Measurements from ENCODE around the gene MAML3.

Gene MAML3

GRCh38 chr4:140153718-140154571 lies at the start of gene MAML3:
Gene MAML3 (minus strand): TSS chr4:140154184. CDS start chr4:140153327, 857 bp downstream.
- peak; percentile 58 for DNase-seq

GRCh38 chr4:140198942-140199341 lies 45.0 kb upstream of the MAML3 start:
- no peak for DNase-seq

GRCh38 chr4:140195806-140196205 lies 41.8 kb upstream of the MAML3 start:
- no peak for DNase-seq

GRCh38 chr4:140189805-140190204 lies 35.8 kb upstream of the MAML3 start:
- DNase-seq = no peak

- no peak for DNase-seq
Measured at GRCh38 chr4:140188975-140189374, 35.0 kb upstream of the MAML3 start.

GRCh38 chr4:140187316-140187695 lies 33.3 kb upstream of the MAML3 start:
- DNase-seq = no peak

- DNase-seq = no peak
Measured at GRCh38 chr4:140186651-140187315, 32.8 kb upstream of the MAML3 start.

GRCh38 chr4:140186082-140186438 lies 32.1 kb upstream of the MAML3 start:
- no peak for DNase-seq

- no peak for DNase-seq
Measured at GRCh38 chr4:140185412-140186081, 31.6 kb upstream of the MAML3 start.

GRCh38 chr4:140183270-140183669 lies 29.3 kb upstream of the MAML3 start:
- no peak for DNase-seq

- DNase-seq = no peak
Measured at GRCh38 chr4:140180577-140180976, 26.6 kb upstream of the MAML3 start.

GRCh38 chr4:140176735-140177134 lies 22.8 kb upstream of the MAML3 start:
- no peak for DNase-seq

GRCh38 chr4:140174543-140174942 lies 20.6 kb upstream of the MAML3 start:
- DNase-seq = no peak

- no peak for DNase-seq
Measured at GRCh38 chr4:140172960-140173359, 19.0 kb upstream of the MAML3 start.

GRCh38 chr4:140170299-140170698 lies 16.3 kb upstream of the MAML3 start:
- no peak for DNase-seq

- DNase-seq = no peak
Measured at GRCh38 chr4:140168936-140169335, 15.0 kb upstream of the MAML3 start.

- DNase-seq = no peak
Measured at GRCh38 chr4:140168474-140168873, 14.5 kb upstream of the MAML3 start.

- no peak for DNase-seq
Measured at GRCh38 chr4:140163029-140163810, 9.2 kb upstream of the MAML3 start.

- DNase-seq = no peak
Measured at GRCh38 chr4:140162596-140162995, 8.6 kb upstream of the MAML3 start.

- DNase-seq = peak; percentile 46
Measured at GRCh38 chr4:140158365-140159030, 4.5 kb upstream of the MAML3 start.

GRCh38 chr4:140157341-140157740 lies 3.4 kb upstream of the MAML3 start:
- no peak for DNase-seq

GRCh38 chr4:140156529-140157171 lies 2.7 kb upstream of the MAML3 start:
- no peak for DNase-seq

Data from NCI-H524 treated with DMSO at 0.1 percent for 48 hours (cell line).